Measurements from ENCODE around the gene CDC73. TPM values are rescaled to one million over a fixed set of nuclear protein-coding genes. Genes with fewer than 3 reads are reported as not detected.

Gene CDC73
- total and polyA plus RNA-seq, 10 of the 15 experiments (the other 5 are each of a cell fraction or from before 2014, with no cell fraction given): 10.6 to 43.4 (median 21.7) TPM

DNA sequence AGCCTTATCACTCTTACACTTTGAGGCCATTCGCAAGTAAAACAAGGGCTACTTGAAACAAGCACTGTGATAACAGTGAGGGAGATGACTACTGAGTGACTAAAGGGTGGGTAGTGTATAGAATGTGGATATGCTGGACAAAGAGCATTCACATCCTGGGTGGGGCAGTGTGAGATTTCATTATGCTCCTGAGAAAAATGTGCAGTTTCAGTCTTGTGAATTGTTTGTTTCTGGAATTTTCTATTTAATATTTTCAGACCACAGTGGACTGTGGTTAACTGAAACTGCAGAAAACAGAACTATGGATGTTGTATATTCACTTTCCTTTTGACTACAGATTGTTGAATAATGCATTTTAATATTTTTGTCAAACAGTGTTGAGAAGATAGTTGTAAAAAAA, 89.7 kb downstream of the CDC73 start:
- DNase-seq (ENCODE audit: low read depth, low spot score) (peak; percentile 19), FAIRE-seq (peak; percentile 81), ATAC-seq (peak; percentile 89)
- no peak overlapping the region for H3K9ac ChIP-seq (ENCODE audit: control insufficient read depth, insufficient read depth, low read length)
- peaks cover 13% of the 10 kb centered on the region for H3K4me1 ChIP-seq (ENCODE audit: control insufficient read depth, insufficient read depth, low read length)
- no peak overlapping the region for H2AFZ ChIP-seq (ENCODE audit: control insufficient read depth, low read depth, low read length)
- H3K4me2 ChIP-seq (ENCODE audit: control insufficient read depth, insufficient read depth): peak overlapping the region; percentile 5
- H4K20me1 ChIP-seq (ENCODE audit: control insufficient read depth, insufficient read depth): no peaks in the 10 kb centered on the region
- peaks cover 2% of the 10 kb centered on the region; the same call in 2 of the 3 replicates for H3K9me3 ChIP-seq (replicated peaks; ENCODE audit: control insufficient read depth, insufficient read depth, low read length)
- RAD21 ChIA-PET (ENCODE audit: unreplicated experiment): no interaction called here
- H3K79me2 ChIP-seq (ENCODE audit: control insufficient read depth, insufficient read depth, low read length): no peaks in the 10 kb centered on the region; the same call in 1 of the 2 replicates
- SMC1A ChIA-PET (ENCODE audit: uncharacterized antibody, unreplicated experiment): no interaction called here
- no peaks in the 10 kb centered on the region; a peak in 2 of 4 replicates for H3K36me3 ChIP-seq (ENCODE audit: control insufficient read depth in 2 of 2, insufficient read depth in 2 of 2, low read length in 1 of 2)
- no TSS peak for BruUV-seq (replicated peaks)
- H3K4me3 ChIP-seq: no peak overlapping the region
- 100% methylated on average over 1 of the region's 1 CpG for WGBS (ENCODE audit: insufficient coverage, insufficient replicate concordance, low lambda C conversion rate, missing lambda C conversion rate)
- POLR2A ChIA-PET: no interaction called here
- in situ Hi-C loops (cut with MboI): no loop called here
- CTCF ChIA-PET: no interaction called here
- no peaks in the 10 kb centered on the region for H3K27me3 ChIP-seq (replicated peaks in 1 of 2; ENCODE audit: control insufficient read depth in 2 of 2, insufficient read depth in 2 of 2, low read length in 1 of 2)
- intact Hi-C loops (cut with micrococcal nuclease; ENCODE audit: unreplicated experiment): no loop called here
- no peak overlapping the region for H3K27ac ChIP-seq (ENCODE audit: control insufficient read depth, insufficient read depth)
- TF ChIP-seq, protein P1, sequence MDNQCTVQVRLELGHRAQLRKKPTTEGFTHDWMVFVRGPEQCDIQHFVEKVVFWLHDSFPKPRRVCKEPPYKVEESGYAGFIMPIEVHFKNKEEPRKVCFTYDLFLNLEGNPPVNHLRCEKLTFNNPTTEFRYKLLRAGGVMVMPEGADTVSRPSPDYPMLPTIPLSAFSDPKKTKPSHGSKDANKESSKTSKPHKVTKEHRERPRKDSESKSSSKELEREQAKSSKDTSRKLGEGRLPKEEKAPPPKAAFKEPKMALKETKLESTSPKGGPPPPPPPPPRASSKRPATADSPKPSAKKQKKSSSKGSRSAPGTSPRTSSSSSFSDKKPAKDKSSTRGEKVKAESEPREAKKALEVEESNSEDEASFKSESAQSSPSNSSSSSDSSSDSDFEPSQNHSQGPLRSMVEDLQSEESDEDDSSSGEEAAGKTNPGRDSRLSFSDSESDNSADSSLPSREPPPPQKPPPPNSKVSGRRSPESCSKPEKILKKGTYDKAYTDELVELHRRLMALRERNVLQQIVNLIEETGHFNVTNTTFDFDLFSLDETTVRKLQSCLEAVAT (IDR thresholded peaks at IDR 0.05): 0 out of 2 replicates have a peak, but pooled peaks have one; percentile 14
- TF ChIP-seq ZSCAN29 (IDR thresholded peaks at IDR 0.05) (no peak), BCL11A (IDR thresholded peaks at IDR 0.05; ENCODE audit: low read depth, low read length) (0 out of 2 replicates have a peak, but pooled peaks have one; percentile 21), JUNB (IDR thresholded peaks at IDR 0.05) (peak; percentile 81), SREBF1 (IDR thresholded peaks at IDR 0.05; ENCODE audit: low read length) (no peak), YBX1 (IDR thresholded peaks at IDR 0.05) (no peak), TCF12 (IDR thresholded peaks at IDR 0.05; ENCODE audit: low read depth, low read length) (no peak), TARDBP (IDR thresholded peaks at IDR 0.05; ENCODE audit: borderline replicate concordance) (no peak), BACH1 (IDR thresholded peaks at IDR 0.05; ENCODE audit: borderline replicate concordance) (no peak), ESRRA (IDR thresholded peaks at IDR 0.05; ENCODE audit: low read length) (no peak), ZNF217 (IDR thresholded peaks at IDR 0.05) (no peak; the same call in 1 of the 2 replicates), SMAD1 (IDR thresholded peaks at IDR 0.05; ENCODE audit: low read depth, partially characterized antibody) (no peak), FOXM1 (IDR thresholded peaks at IDR 0.05; ENCODE audit: low read depth, low read length) (no peak), RAD51 (IDR thresholded peaks at IDR 0.05) (no peak), MXI1 (IDR thresholded peaks at IDR 0.05; ENCODE audit: low read depth, low read length) (no peak), KAT2A (conservative IDR thresholded peaks at IDR 0.05; ENCODE audit: control insufficient read depth, low read depth, low read length) (no peak)
- TF ChIP-seq, protein P2, sequence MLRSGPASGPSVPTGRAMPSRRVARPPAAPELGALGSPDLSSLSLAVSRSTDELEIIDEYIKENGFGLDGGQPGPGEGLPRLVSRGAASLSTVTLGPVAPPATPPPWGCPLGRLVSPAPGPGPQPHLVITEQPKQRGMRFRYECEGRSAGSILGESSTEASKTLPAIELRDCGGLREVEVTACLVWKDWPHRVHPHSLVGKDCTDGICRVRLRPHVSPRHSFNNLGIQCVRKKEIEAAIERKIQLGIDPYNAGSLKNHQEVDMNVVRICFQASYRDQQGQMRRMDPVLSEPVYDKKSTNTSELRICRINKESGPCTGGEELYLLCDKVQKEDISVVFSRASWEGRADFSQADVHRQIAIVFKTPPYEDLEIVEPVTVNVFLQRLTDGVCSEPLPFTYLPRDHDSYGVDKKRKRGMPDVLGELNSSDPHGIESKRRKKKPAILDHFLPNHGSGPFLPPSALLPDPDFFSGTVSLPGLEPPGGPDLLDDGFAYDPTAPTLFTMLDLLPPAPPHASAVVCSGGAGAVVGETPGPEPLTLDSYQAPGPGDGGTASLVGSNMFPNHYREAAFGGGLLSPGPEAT (IDR thresholded peaks at IDR 0.05; ENCODE audit: low read depth): peak; percentile 50; the same call in 1 of the 2 replicates
- TF ChIP-seq, protein P3, sequence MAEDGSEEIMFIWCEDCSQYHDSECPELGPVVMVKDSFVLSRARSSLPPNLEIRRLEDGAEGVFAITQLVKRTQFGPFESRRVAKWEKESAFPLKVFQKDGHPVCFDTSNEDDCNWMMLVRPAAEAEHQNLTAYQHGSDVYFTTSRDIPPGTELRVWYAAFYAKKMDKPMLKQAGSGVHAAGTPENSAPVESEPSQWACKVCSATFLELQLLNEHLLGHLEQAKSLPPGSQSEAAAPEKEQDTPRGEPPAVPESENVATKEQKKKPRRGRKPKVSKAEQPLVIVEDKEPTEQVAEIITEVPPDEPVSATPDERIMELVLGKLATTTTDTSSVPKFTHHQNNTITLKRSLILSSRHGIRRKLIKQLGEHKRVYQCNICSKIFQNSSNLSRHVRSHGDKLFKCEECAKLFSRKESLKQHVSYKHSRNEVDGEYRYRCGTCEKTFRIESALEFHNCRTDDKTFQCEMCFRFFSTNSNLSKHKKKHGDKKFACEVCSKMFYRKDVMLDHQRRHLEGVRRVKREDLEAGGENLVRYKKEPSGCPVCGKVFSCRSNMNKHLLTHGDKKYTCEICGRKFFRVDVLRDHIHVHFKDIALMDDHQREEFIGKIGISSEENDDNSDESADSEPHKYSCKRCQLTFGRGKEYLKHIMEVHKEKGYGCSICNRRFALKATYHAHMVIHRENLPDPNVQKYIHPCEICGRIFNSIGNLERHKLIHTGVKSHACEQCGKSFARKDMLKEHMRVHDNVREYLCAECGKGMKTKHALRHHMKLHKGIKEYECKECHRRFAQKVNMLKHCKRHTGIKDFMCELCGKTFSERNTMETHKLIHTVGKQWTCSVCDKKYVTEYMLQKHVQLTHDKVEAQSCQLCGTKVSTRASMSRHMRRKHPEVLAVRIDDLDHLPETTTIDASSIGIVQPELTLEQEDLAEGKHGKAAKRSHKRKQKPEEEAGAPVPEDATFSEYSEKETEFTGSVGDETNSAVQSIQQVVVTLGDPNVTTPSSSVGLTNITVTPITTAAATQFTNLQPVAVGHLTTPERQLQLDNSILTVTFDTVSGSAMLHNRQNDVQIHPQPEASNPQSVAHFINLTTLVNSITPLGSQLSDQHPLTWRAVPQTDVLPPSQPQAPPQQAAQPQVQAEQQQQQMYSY (CRISPR knock-in tag; IDR thresholded peaks at IDR 0.05): no peak
- TF ChIP-seq, protein P4, sequence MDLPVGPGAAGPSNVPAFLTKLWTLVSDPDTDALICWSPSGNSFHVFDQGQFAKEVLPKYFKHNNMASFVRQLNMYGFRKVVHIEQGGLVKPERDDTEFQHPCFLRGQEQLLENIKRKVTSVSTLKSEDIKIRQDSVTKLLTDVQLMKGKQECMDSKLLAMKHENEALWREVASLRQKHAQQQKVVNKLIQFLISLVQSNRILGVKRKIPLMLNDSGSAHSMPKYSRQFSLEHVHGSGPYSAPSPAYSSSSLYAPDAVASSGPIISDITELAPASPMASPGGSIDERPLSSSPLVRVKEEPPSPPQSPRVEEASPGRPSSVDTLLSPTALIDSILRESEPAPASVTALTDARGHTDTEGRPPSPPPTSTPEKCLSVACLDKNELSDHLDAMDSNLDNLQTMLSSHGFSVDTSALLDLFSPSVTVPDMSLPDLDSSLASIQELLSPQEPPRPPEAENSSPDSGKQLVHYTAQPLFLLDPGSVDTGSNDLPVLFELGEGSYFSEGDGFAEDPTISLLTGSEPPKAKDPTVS (IDR thresholded peaks at IDR 0.05; ENCODE audit: low read depth, low read length): peak; percentile 95
